Measurements from ENCODE around the gene MS4A6E. TPM values are rescaled to one million over a fixed set of nuclear protein-coding genes. Genes with fewer than 3 reads are reported as not detected.
A peak's percentile ranks its signal among the peaks of the same experiment; 100 is the strongest.

The MS4A6E gene
- total and polyA plus RNA-seq, 7 experiments from 2014 or later = not detected

DNA sequence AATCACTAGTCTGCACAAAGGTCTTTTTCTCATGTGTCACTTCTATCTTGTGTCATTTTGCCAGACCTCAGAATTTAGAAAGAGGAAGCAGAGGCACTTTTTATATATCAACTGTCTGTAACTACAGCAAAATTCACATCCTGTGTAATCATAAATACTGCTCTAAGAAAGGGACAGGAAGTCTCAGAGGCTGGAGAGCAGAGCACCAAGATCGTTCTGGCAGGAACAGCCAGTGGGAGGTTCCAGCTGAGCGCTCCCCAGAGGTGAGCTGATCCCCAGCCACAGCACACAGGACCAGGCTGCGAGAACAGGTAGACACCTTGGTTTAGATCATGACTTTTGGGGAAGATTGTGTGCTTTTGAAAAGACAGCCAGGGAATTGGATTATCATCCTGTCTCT is 51.3 kb downstream of the MS4A6E start, which contains the start of gene MS4A7:
Gene MS4A7, plus strand, starts transcription at position 179 of the 400 bp plus-strand sequence. CDS start 4,610 bp downstream, outside the sequence.
- H3K27me3 Mint-ChIP-seq = peaks cover 12 to 47% (median 20%) of the 10 kb centered on the region in 5 donors
- POLR2A ChIA-PET = no interaction called here
- no peaks in the 10 kb centered on the region for H3K36me3 Mint-ChIP-seq
- no peak within 1 kb of the TSS for H3K27ac ChIP-seq (ENCODE audit: low read depth, low read length)
- CTCF ChIA-PET = interaction anchor here (0.6 kb wide), 1 partner anchor 476 kb away, joined by 3 read pairs; no protein-coding TSS in a partner anchor
- no peaks in the 10 kb centered on the region for H3K27me3 ChIP-seq (ENCODE audit: control insufficient read depth in 2 of 2, insufficient read depth in 2 of 2, low read length in 2 of 2)
- no peaks in the 10 kb centered on the region for H3K36me3 ChIP-seq (ENCODE audit: control insufficient read depth in 2 of 3, insufficient read depth in 3 of 3, low read length in 3 of 3)
- DNase-seq (no peak), ATAC-seq (peak; percentile 82)
- peaks cover 0 to 12% (median 9%) of the 10 kb centered on the region in 7 donors for H3K4me1 Mint-ChIP-seq
- intact Hi-C loops (cut with micrococcal nuclease) = no loop called here
- H3K4me3 ChIP-seq (ENCODE audit: low read length) = no peak within 1 kb of the TSS
- no peaks in the 10 kb centered on the region for H3K4me1 ChIP-seq (ENCODE audit: control insufficient read depth in 2 of 2, insufficient read depth in 2 of 2, low read length in 2 of 2)
- H3K27ac Mint-ChIP-seq = no peak within 1 kb of the TSS
- no peaks in the 10 kb centered on the region for H3K9me3 ChIP-seq (ENCODE audit: control insufficient read depth in 2 of 3, low read length in 3 of 3)
- H3K4me3 Mint-ChIP-seq = no peak within 1 kb of the TSS
- H3K9me3 Mint-ChIP-seq = no peaks in the 10 kb centered on the region

- Histone ChIP-seq H3K27ac (ENCODE audit: low read depth, low read length) (no peak overlapping the region), H3K36me3 (ENCODE audit: control insufficient read depth in 2 of 3, insufficient read depth in 3 of 3, low read length in 3 of 3) (no peaks in the 10 kb centered on the region), H3K9me3 (ENCODE audit: control insufficient read depth in 2 of 3, low read length in 3 of 3) (no peaks in the 10 kb centered on the region), H3K27me3 (ENCODE audit: control insufficient read depth in 2 of 2, insufficient read depth in 2 of 2, low read length in 2 of 2) (no peaks in the 10 kb centered on the region), H3K4me1 (ENCODE audit: control insufficient read depth in 2 of 2, insufficient read depth in 2 of 2, low read length in 2 of 2) (no peaks in the 10 kb centered on the region), H3K4me3 (ENCODE audit: low read length) (no peak overlapping the region)
- H3K4me3 Mint-ChIP-seq = no peak overlapping the region
- DNase-seq = no peak
- H3K27me3 Mint-ChIP-seq = peaks cover 3 to 36% (median 8%) of the 10 kb centered on the region in 5 donors
- H3K36me3 Mint-ChIP-seq = no peaks in the 10 kb centered on the region
- intact Hi-C loops (cut with micrococcal nuclease) = no loop called here
- peaks cover 0 to 8% (median 0%) of the 10 kb centered on the region in 7 donors for H3K4me1 Mint-ChIP-seq
- peaks cover 0 to 2% (median 0%) of the 10 kb centered on the region in 11 donors for H3K9me3 Mint-ChIP-seq
- ChIA-PET POLR2A (no interaction called here), CTCF (no interaction called here)
- peak; percentile 90 for ATAC-seq
- H3K27ac Mint-ChIP-seq = no peak overlapping the region
These were observed 62.3 kb downstream of the MS4A6E start for GRCh38 chr11:60389279-60389910.

GRCh38 chr11:60390419-60390818 is 63.4 kb downstream of the MS4A6E start:
- Mint-ChIP-seq H3K27ac (no peak overlapping the region), H3K4me3 (no peak overlapping the region), H3K36me3 (no peaks in the 10 kb centered on the region), H3K9me3 (peaks cover 0 to 2% (median 0%) of the 10 kb centered on the region in 11 donors), H3K27me3 (peaks cover 3 to 29% (median 7%) of the 10 kb centered on the region in 5 donors), H3K4me1 (peaks cover 0 to 8% (median 0%) of the 10 kb centered on the region in 7 donors)
- DNase-seq (no peak), ATAC-seq (no peak)
- Histone ChIP-seq H3K4me3 (ENCODE audit: low read length) (no peak overlapping the region), H3K27ac (ENCODE audit: low read depth, low read length) (no peak overlapping the region), H3K27me3 (ENCODE audit: control insufficient read depth in 2 of 2, insufficient read depth in 2 of 2, low read length in 2 of 2) (no peaks in the 10 kb centered on the region), H3K9me3 (ENCODE audit: control insufficient read depth in 2 of 3, low read length in 3 of 3) (no peaks in the 10 kb centered on the region), H3K4me1 (ENCODE audit: control insufficient read depth in 2 of 2, insufficient read depth in 2 of 2, low read length in 2 of 2) (no peaks in the 10 kb centered on the region), H3K36me3 (ENCODE audit: control insufficient read depth in 2 of 3, insufficient read depth in 3 of 3, low read length in 3 of 3) (no peaks in the 10 kb centered on the region)
- intact Hi-C loops (cut with micrococcal nuclease) = no loop called here
- ChIA-PET POLR2A (no interaction called here), CTCF (no interaction called here)

Other genes with a start within 250 kb of the MS4A6E start
- gene MS4A2, start 238.6 kb upstream of the MS4A6E start, total RNA-seq = 1 to 10 TPM in 2 of 5 experiments, not detected in 3; 2.3 to 7.6 TPM
- not detected for gene MS4A2, start 238.6 kb upstream of the MS4A6E start, polyA plus RNA-seq
- gene MS4A6A, start 144.2 kb upstream of the MS4A6E start, total RNA-seq = 100 to 1,000 TPM in 1 of 5 experiments, 10 to 100 TPM in 1, 1 to 10 TPM in 2, not detected in 1; 6.5 to 151 (median 11.5) TPM
- gene MS4A6A, start 144.2 kb upstream of the MS4A6E start, polyA plus RNA-seq = under 1 TPM; 0.28 to 0.82 TPM
- 1 to 10 TPM in 2 of 5 experiments, under 1 TPM in 1, not detected in 2; 0.19 to 9.2 (median 2.1) TPM for gene MS4A4E, start 84.1 kb upstream of the MS4A6E start, total RNA-seq
- gene MS4A4E, start 84.1 kb upstream of the MS4A6E start, polyA plus RNA-seq = not detected
- gene MS4A4A, start 46.6 kb upstream of the MS4A6E start, total RNA-seq = 1 to 10 TPM in 1 of 5 experiments, under 1 TPM in 3, not detected in 1; 0.62 to 6.9 (median 0.87) TPM
- gene MS4A4A, start 46.6 kb upstream of the MS4A6E start, polyA plus RNA-seq = not detected
- 10 to 100 TPM in 1 of 5 experiments, 1 to 10 TPM in 3, not detected in 1; 3.2 to 83.4 (median 3.8) TPM for gene MS4A7, start 51.3 kb downstream of the MS4A6E start, total RNA-seq
- gene MS4A7, start 51.3 kb downstream of the MS4A6E start, polyA plus RNA-seq = under 1 TPM in 1 of 2 donors, not detected in 1; 0.22 TPM
- 1 to 10 TPM in 1 of 5 experiments, under 1 TPM in 2, not detected in 2; 0.13 to 5.6 (median 0.37) TPM for gene MS4A14, start 69.2 kb downstream of the MS4A6E start, total RNA-seq
- gene MS4A14, start 69.2 kb downstream of the MS4A6E start, polyA plus RNA-seq = not detected
- gene MS4A5, start 102.3 kb downstream of the MS4A6E start, total RNA-seq = not detected
- gene MS4A5, start 102.3 kb downstream of the MS4A6E start, polyA plus RNA-seq = not detected
- gene MS4A1, start 128.6 kb downstream of the MS4A6E start, total RNA-seq = 10 to 100 TPM in 1 of 5 experiments, 1 to 10 TPM in 3, not detected in 1; 1.4 to 22.1 (median 1.6) TPM
- 1 to 10 TPM in 1 of 2 donors, under 1 TPM in 1; 0.92 to 1.2 TPM for gene MS4A1, start 128.6 kb downstream of the MS4A6E start, polyA plus RNA-seq
- not detected for gene MS4A12, start 165.5 kb downstream of the MS4A6E start, total RNA-seq
- gene MS4A12, start 165.5 kb downstream of the MS4A6E start, polyA plus RNA-seq = not detected
- gene MS4A13, start 188.1 kb downstream of the MS4A6E start, total RNA-seq = not detected
- not detected for gene MS4A13, start 188.1 kb downstream of the MS4A6E start, polyA plus RNA-seq

Data from naive thymus-derived CD4-positive, alpha-beta T cell (primary cell).